ENCODE data around the gene SLC13A1.

Gene SLC13A1

GRCh38 chr7:123151443-123151842, 48.3 kb downstream of the SLC13A1 start:
- no peak for DNase-seq (ENCODE audit: insufficient read length)
- no peak for FAIRE-seq
- TF ChIP-seq TAF1 (IDR thresholded peaks at IDR 0.05; ENCODE audit: borderline replicate concordance, low read depth, low read length) = no peak
- no peak for TF ChIP-seq POLR2AphosphoS5 (IDR thresholded peaks at IDR 0.05; ENCODE audit: low read depth, low read length)
- no peak for TF ChIP-seq POLR2A (IDR thresholded peaks at IDR 0.05; ENCODE audit: low read depth, low read length)

GRCh38 chr7:123148813-123149212, 51.0 kb downstream of the SLC13A1 start:
- TF ChIP-seq POLR2AphosphoS5 (IDR thresholded peaks at IDR 0.05; ENCODE audit: low read depth, low read length) (no peak), TAF1 (IDR thresholded peaks at IDR 0.05; ENCODE audit: borderline replicate concordance, low read depth, low read length) (no peak), POLR2A (IDR thresholded peaks at IDR 0.05; ENCODE audit: low read depth, low read length) (no peak)
- DNase-seq (ENCODE audit: insufficient read length) (no peak), FAIRE-seq (no peak)

DNA sequence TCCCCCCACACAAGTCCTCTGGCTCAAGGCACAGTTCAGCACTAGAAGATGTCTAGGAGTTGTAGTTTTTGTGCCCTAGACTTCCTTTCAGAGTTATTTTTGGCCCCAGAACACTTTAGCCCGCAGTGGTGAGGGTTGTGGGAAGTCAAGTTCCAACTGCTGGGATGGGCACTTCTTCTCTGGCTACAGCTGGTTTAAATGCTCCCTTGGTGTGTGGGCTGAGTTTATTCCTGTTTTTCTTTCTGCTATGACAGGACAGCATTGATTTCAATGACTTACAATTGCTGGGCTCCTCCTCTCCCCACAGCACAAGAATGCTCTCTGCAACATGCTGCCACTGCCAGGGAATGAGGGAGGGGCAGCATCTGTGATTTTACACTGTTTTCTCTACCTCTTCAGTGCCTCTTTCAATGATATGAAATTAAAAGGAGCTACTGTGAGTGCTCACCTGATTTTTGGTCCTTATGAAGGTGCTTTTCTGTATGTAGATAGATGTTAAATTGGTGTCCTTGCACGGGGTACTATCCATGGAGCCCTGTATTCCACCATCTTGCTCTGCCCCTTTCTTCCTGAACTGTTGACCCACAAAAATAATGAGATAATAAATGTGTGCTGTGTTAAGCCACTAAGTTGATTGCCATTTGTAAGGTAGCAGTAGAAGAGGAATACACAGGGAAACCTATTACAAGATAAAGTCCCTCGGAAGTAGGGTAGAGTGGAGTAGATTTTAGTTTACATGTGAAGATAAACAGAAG, 56.3 kb downstream of the SLC13A1 start:
- DNase-seq (ENCODE audit: insufficient read length) (no peak), FAIRE-seq (no peak)
- TF ChIP-seq POLR2AphosphoS5 (IDR thresholded peaks at IDR 0.05; ENCODE audit: low read depth, low read length) (no peak), TAF1 (IDR thresholded peaks at IDR 0.05; ENCODE audit: borderline replicate concordance, low read depth, low read length) (no peak), POLR2A (IDR thresholded peaks at IDR 0.05; ENCODE audit: low read depth, low read length) (no peak)

- no peak for FAIRE-seq
- TF ChIP-seq TAF1 (IDR thresholded peaks at IDR 0.05; ENCODE audit: borderline replicate concordance, low read depth, low read length) (no peak), POLR2AphosphoS5 (IDR thresholded peaks at IDR 0.05; ENCODE audit: low read depth, low read length) (no peak), POLR2A (IDR thresholded peaks at IDR 0.05; ENCODE audit: low read depth, low read length) (no peak)
- DNase-seq (ENCODE audit: insufficient read length) = no peak
These were observed 59.2 kb downstream of the SLC13A1 start for GRCh38 chr7:123140561-123140960.

DNA sequence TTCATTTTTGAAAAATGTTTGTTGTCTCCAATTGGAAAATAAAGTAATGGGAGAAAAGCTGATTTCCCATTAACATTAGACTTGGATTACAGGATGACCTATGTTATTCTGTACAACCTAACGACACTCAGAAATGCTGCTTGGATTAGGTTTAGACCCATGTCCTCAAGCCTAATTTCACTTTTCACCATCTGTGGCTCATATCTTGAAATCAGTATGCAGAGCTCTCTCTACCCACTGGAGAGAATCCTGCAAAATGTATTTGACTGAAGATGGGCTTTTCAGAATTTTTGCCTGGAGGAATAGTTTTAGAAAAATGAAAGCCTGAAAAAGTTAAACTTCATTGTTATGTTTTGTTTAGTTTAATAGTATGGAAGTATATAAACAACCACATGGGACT, 63.8 kb downstream of the SLC13A1 start:
- FAIRE-seq (no peak), DNase-seq (ENCODE audit: insufficient read length) (no peak)
- TF ChIP-seq POLR2AphosphoS5 (IDR thresholded peaks at IDR 0.05; ENCODE audit: low read depth, low read length) = no peak

DNA sequence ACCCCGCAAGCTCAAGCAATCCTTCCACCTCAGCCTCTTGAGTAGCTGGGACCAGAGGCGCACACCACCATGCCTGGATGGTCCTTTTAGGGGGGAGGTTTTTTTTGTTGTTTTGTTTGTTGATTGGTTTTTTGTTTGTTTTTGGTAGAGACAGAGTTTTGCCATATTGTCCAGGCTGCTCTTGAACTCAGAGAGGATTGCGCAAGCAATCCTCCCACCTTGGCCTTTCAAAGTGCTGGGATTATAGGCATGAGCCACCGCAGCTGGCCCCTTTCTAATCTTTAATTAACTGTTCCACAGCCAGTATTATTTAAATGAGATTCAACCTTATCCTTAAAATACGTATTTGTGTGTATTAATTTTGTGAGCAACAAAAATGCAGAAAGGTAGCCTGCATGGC, 65.8 kb downstream of the SLC13A1 start:
- FAIRE-seq = no peak
- DNase-seq (ENCODE audit: insufficient read length) = no peak
- TF ChIP-seq POLR2AphosphoS5 (IDR thresholded peaks at IDR 0.05; ENCODE audit: low read depth, low read length) (no peak), TAF1 (IDR thresholded peaks at IDR 0.05; ENCODE audit: borderline replicate concordance, low read depth, low read length) (no peak), POLR2A (IDR thresholded peaks at IDR 0.05; ENCODE audit: low read depth, low read length) (no peak)

DNA sequence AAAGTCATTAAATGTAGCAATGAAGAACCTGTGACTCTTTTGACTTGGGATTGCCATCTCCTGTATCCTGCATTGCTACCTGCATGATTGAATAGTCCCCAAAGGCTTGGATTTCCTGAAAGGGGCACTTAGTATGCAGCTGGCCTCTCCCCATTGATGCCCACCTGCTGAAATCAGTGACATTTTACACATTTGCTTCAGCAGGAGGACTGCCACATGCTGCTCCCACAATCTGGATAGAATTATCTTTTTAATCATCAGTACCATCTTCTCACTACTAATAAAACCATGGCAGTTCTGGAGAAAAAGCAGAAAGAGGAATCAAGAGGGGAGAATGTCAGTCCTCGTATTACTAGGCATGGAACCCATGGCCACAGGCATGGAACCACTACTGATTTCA, 67.8 kb downstream of the SLC13A1 start:
- TF ChIP-seq TAF1 (IDR thresholded peaks at IDR 0.05; ENCODE audit: borderline replicate concordance, low read depth, low read length) = no peak
- TF ChIP-seq POLR2AphosphoS5 (IDR thresholded peaks at IDR 0.05; ENCODE audit: low read depth, low read length) = no peak
- no peak for TF ChIP-seq POLR2A (IDR thresholded peaks at IDR 0.05; ENCODE audit: low read depth, low read length)
- FAIRE-seq (no peak), DNase-seq (ENCODE audit: insufficient read length) (no peak)

DNA sequence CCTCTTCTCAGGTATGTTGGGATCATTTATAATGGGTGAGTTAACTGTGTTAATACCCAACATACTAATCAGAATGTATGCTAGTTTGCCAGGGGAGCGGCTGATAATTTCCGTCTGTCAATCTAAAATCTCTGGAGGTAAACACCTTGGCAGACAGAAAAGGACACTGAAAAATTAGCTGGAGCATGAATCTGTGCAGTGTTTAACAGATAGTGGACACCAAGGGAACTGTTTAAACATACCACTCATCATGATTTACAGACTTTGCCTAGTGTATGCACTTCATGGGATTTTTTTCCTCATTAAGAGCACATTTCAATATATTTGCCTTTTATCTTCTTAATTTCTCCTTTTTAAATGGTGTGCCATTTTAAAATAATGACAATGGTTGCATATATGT, 68.2 kb downstream of the SLC13A1 start:
- DNase-seq (ENCODE audit: insufficient read length) (no peak), FAIRE-seq (no peak)
- TF ChIP-seq POLR2AphosphoS5 (IDR thresholded peaks at IDR 0.05; ENCODE audit: low read depth, low read length) (no peak), TAF1 (IDR thresholded peaks at IDR 0.05; ENCODE audit: borderline replicate concordance, low read depth, low read length) (no peak), POLR2A (IDR thresholded peaks at IDR 0.05; ENCODE audit: low read depth, low read length) (no peak)

DNA sequence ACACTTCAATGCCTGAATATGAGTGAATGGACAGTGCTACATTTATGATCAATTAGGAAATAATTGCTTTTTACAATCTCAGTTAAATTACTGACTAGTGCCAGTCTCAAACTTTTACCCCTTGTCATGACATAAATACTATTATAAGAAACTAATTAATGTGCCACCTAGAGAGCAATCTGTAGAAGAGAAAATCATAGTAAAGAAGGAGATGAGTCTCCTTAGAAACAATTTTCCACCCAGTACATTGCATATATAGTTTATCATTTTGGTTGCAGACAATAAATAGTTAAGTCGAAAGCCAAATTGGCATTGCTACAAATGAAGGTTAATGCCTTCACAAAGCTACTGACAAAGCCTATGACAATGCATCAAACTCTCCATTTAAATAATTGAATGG, 68.6 kb downstream of the SLC13A1 start:
- DNase-seq (ENCODE audit: insufficient read length) (no peak), FAIRE-seq (no peak)
- no peak for TF ChIP-seq POLR2A (IDR thresholded peaks at IDR 0.05; ENCODE audit: low read depth, low read length)
- TF ChIP-seq TAF1 (IDR thresholded peaks at IDR 0.05; ENCODE audit: borderline replicate concordance, low read depth, low read length) = no peak
- no peak for TF ChIP-seq POLR2AphosphoS5 (IDR thresholded peaks at IDR 0.05; ENCODE audit: low read depth, low read length)

DNA sequence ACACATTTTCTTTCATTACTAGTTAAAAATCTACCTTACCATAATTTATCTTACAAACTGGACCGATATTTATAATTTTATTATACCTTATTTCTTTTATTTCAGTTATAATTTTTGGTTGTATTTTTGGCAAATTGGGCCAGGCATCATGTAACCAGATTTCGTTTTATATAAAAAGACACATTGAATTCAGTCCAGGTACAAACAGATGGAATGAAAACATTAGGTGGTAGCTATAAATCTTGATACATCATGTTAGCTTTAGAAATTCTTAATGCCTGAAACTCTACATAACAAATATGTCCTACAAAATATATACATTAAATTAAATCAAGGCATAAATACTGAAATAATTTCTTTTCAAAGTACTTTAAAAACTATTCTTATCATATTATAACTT, 73.1 kb downstream of the SLC13A1 start:
- TF ChIP-seq POLR2AphosphoS5 (IDR thresholded peaks at IDR 0.05; ENCODE audit: low read depth, low read length) (no peak), TAF1 (IDR thresholded peaks at IDR 0.05; ENCODE audit: borderline replicate concordance, low read depth, low read length) (no peak), POLR2A (IDR thresholded peaks at IDR 0.05; ENCODE audit: low read depth, low read length) (no peak)
- no peak for FAIRE-seq
- DNase-seq (ENCODE audit: insufficient read length) = no peak

- DNase-seq (ENCODE audit: insufficient read length) (no peak), FAIRE-seq (no peak)
- TF ChIP-seq POLR2A (IDR thresholded peaks at IDR 0.05; ENCODE audit: low read depth, low read length) (no peak), POLR2AphosphoS5 (IDR thresholded peaks at IDR 0.05; ENCODE audit: low read depth, low read length) (no peak), TAF1 (IDR thresholded peaks at IDR 0.05; ENCODE audit: borderline replicate concordance, low read depth, low read length) (no peak)
These were observed 73.6 kb downstream of the SLC13A1 start for GRCh38 chr7:123126171-123126570.

GRCh38 chr7:123125231-123125630, 74.5 kb downstream of the SLC13A1 start:
- FAIRE-seq (no peak), DNase-seq (ENCODE audit: insufficient read length) (no peak)
- TF ChIP-seq POLR2A (IDR thresholded peaks at IDR 0.05; ENCODE audit: low read depth, low read length) (no peak), TAF1 (IDR thresholded peaks at IDR 0.05; ENCODE audit: borderline replicate concordance, low read depth, low read length) (no peak), POLR2AphosphoS5 (IDR thresholded peaks at IDR 0.05; ENCODE audit: low read depth, low read length) (no peak)
